ENCODE results near the gene TMEM61.

The TMEM61 gene

DNA sequence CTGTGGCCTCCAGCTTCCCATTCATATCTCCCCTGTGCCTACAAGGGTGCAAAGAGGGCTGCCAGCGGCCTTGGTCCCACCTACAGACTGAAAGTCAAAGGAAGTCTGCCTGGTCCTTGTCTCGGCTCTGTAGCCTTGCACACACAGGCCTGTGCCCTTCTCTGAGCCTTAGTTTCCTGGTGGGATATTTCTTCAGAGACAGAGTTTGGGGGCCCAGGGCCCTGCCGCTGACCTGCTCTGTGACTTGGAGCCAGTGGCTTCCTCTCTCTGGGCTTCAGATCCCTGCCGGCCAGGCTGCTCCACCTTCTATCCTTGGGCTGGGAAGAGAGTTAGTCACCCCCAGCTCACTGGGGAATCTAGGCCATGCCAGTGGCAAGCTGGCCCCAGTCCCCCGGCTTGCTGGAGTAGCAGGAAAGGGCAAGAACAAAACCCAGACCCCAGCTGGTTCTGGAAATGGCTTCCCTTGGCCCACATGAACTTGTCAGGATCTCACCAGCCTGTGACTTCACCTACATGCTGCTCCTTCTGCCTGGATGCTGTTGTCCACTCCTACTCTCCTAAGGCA, 1.0 kb upstream of the TMEM61 start:
- TF ChIP-seq, protein P1, sequence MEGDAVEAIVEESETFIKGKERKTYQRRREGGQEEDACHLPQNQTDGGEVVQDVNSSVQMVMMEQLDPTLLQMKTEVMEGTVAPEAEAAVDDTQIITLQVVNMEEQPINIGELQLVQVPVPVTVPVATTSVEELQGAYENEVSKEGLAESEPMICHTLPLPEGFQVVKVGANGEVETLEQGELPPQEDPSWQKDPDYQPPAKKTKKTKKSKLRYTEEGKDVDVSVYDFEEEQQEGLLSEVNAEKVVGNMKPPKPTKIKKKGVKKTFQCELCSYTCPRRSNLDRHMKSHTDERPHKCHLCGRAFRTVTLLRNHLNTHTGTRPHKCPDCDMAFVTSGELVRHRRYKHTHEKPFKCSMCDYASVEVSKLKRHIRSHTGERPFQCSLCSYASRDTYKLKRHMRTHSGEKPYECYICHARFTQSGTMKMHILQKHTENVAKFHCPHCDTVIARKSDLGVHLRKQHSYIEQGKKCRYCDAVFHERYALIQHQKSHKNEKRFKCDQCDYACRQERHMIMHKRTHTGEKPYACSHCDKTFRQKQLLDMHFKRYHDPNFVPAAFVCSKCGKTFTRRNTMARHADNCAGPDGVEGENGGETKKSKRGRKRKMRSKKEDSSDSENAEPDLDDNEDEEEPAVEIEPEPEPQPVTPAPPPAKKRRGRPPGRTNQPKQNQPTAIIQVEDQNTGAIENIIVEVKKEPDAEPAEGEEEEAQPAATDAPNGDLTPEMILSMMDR (IDR thresholded peaks at IDR 0.05; ENCODE audit: low read depth, low read length): no peak
- Histone ChIP-seq H3K4me3 (ENCODE audit: low read depth, low read length) (no peak overlapping the region), H3K27me3 (peaks cover 6% of the 10 kb centered on the region), H3K36me3 (no peaks in the 10 kb centered on the region), H3K4me1 (no peaks in the 10 kb centered on the region), H3K9me3 (no peaks in the 10 kb centered on the region)
- no peak for DNase-seq

GRCh38 chr1:54980046-54980527, 341 bp upstream of the TMEM61 start:
- Histone ChIP-seq H3K27me3 (peaks cover 6% of the 10 kb centered on the region), H3K9me3 (no peaks in the 10 kb centered on the region), H3K36me3 (no peaks in the 10 kb centered on the region), H3K4me3 (ENCODE audit: low read depth, low read length) (no peak overlapping the region), H3K4me1 (no peaks in the 10 kb centered on the region)
- DNase-seq: no peak
- TF ChIP-seq, protein P1 (IDR thresholded peaks at IDR 0.05; ENCODE audit: low read depth, low read length): no peak

DNA sequence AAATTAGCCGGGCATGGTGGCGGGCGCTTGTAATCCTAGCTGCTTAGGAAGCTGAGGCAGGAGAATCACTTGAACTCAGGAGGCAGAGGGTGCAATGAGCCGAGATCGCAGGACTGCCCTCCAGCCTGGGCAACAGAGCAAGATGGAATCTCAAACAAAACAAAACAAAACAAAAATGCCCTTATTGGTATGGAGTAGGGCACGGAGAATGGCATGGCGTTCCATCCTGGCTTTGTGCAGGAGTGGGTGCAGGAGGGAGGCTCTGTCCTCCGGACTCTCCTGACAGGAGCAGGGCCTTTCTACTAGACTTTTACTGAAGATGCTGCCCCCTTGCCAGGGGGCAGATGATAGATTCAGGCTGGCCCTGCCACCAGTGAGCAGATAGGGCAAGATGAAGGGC, 1.0 kb downstream of the TMEM61 start:
- Histone ChIP-seq H3K4me3 (ENCODE audit: low read depth, low read length) (no peak overlapping the region), H3K36me3 (no peaks in the 10 kb centered on the region), H3K9me3 (no peaks in the 10 kb centered on the region), H3K27me3 (peaks cover 6% of the 10 kb centered on the region), H3K4me1 (no peaks in the 10 kb centered on the region)
- TF ChIP-seq, protein P1 (IDR thresholded peaks at IDR 0.05; ENCODE audit: low read depth, low read length): no peak
- DNase-seq: no peak

GRCh38 chr1:54982739-54983138, 2.3 kb downstream of the TMEM61 start:
- Histone ChIP-seq H3K36me3 (no peaks in the 10 kb centered on the region), H3K4me3 (ENCODE audit: low read depth, low read length) (no peak overlapping the region), H3K4me1 (no peaks in the 10 kb centered on the region), H3K9me3 (no peaks in the 10 kb centered on the region), H3K27me3 (peaks cover 6% of the 10 kb centered on the region)
- TF ChIP-seq, protein P1 (IDR thresholded peaks at IDR 0.05; ENCODE audit: low read depth, low read length): 0 out of 2 replicates have a peak, but pooled peaks have one; percentile 7
- DNase-seq: no peak

- Histone ChIP-seq H3K4me3 (ENCODE audit: low read depth, low read length) (no peak overlapping the region), H3K9me3 (no peaks in the 10 kb centered on the region), H3K27me3 (peaks cover 6% of the 10 kb centered on the region), H3K4me1 (no peaks in the 10 kb centered on the region), H3K36me3 (no peaks in the 10 kb centered on the region)
- DNase-seq: no peak
- TF ChIP-seq, protein P1 (IDR thresholded peaks at IDR 0.05; ENCODE audit: low read depth, low read length): no peak
Observed at GRCh38 chr1:54984131-54984842, 3.9 kb downstream of the TMEM61 start.

- TF ChIP-seq, protein P1 (IDR thresholded peaks at IDR 0.05; ENCODE audit: low read depth, low read length): no peak
- Histone ChIP-seq H3K4me3 (ENCODE audit: low read depth, low read length) (no peak overlapping the region), H3K4me1 (no peaks in the 10 kb centered on the region), H3K27me3 (peaks cover under 1% of the 10 kb centered on the region; the same call in 1 of the 2 replicates), H3K9me3 (no peaks in the 10 kb centered on the region), H3K36me3 (no peaks in the 10 kb centered on the region)
- DNase-seq: no peak
Observed at GRCh38 chr1:54985556-54985955, 5.1 kb downstream of the TMEM61 start.
